HG03108 (cell line): ENCODE results near the gene SPCS3.
"Not testable (repeated sequence)": the region's sequence is repeated elsewhere in the genome, so short reads cannot be mapped to it uniquely, and the experiment has no call there.

Source experiments
- ATAC-seq: cut with Tn5 transposase; IDR thresholded peaks from one replicate; pipeline ENCODE4 v1.9.1; 2021; ENCODE audit warnings: moderate library complexity; ENCODE audit not compliant: unreplicated experiment

SPCS3 gene

GRCh38 chr4:176342384-176342783, 22.6 kb downstream of the SPCS3 start:
- no peak for ATAC-seq

GRCh38 chr4:176343286-176343685, 23.5 kb downstream of the SPCS3 start:
- ATAC-seq = no peak

GRCh38 chr4:176345346-176345745, 25.6 kb downstream of the SPCS3 start:
- ATAC-seq = not testable (repeated sequence)

GRCh38 chr4:176346836-176347235, 27.1 kb downstream of the SPCS3 start:
- ATAC-seq = not testable (repeated sequence)

- no peak for ATAC-seq
Measured at GRCh38 chr4:176350671-176351070, 30.9 kb downstream of the SPCS3 start.

- no peak for ATAC-seq
Measured at GRCh38 chr4:176354884-176355283, 35.1 kb downstream of the SPCS3 start.

- peak; percentile 99 for ATAC-seq
Measured at GRCh38 chr4:176357359-176358082, 37.8 kb downstream of the SPCS3 start.

- no peak for ATAC-seq
Measured at GRCh38 chr4:176358083-176358469, 38.3 kb downstream of the SPCS3 start.

GRCh38 chr4:176359590-176359989, 39.8 kb downstream of the SPCS3 start:
- no peak for ATAC-seq

GRCh38 chr4:176360446-176360845, 40.7 kb downstream of the SPCS3 start:
- ATAC-seq = no peak

GRCh38 chr4:176363072-176363471, 43.3 kb downstream of the SPCS3 start:
- peak; percentile 38 for ATAC-seq

GRCh38 chr4:176367771-176368465, 48.2 kb downstream of the SPCS3 start:
- no peak for ATAC-seq

- no peak for ATAC-seq
Measured at GRCh38 chr4:176376032-176376614, 56.4 kb downstream of the SPCS3 start.

GRCh38 chr4:176377780-176378179, 58.0 kb downstream of the SPCS3 start:
- ATAC-seq = peak; percentile 83

GRCh38 chr4:176380352-176381157, 60.8 kb downstream of the SPCS3 start:
- no peak for ATAC-seq
